ENCODE data around the gene NECTIN1.
A peak's percentile ranks its signal among the peaks of the same experiment; 100 is the strongest.

The NECTIN1 gene

GRCh38 chr11:119668676-119669075, 60.3 kb downstream of the NECTIN1 start:
- DNase-seq = no peak

- peak; percentile 89 for DNase-seq
Observed at GRCh38 chr11:119666463-119667131, 62.4 kb downstream of the NECTIN1 start.

- DNase-seq = no peak
Observed at GRCh38 chr11:119666061-119666460, 62.9 kb downstream of the NECTIN1 start.

- DNase-seq = no peak
Observed at GRCh38 chr11:119664701-119665420, 64.1 kb downstream of the NECTIN1 start.

GRCh38 chr11:119664063-119664572, 64.9 kb downstream of the NECTIN1 start:
- DNase-seq = peak; percentile 66

GRCh38 chr11:119663279-119663678, 65.7 kb downstream of the NECTIN1 start:
- peak; percentile 44 for DNase-seq

GRCh38 chr11:119661226-119661625, 67.8 kb downstream of the NECTIN1 start:
- no peak for DNase-seq

- DNase-seq = peak; percentile 62
Observed at GRCh38 chr11:119659971-119660723, 68.9 kb downstream of the NECTIN1 start.

- no peak for DNase-seq
Observed at GRCh38 chr11:119652907-119653659, 75.9 kb downstream of the NECTIN1 start.

- DNase-seq = no peak
Observed at GRCh38 chr11:119651802-119652584, 77.0 kb downstream of the NECTIN1 start.

- no peak for DNase-seq
Observed at GRCh38 chr11:119650251-119650650, 78.7 kb downstream of the NECTIN1 start.

GRCh38 chr11:119647254-119647653, 81.7 kb downstream of the NECTIN1 start:
- no peak for DNase-seq

GRCh38 chr11:119645018-119645417, 84.0 kb downstream of the NECTIN1 start:
- DNase-seq = no peak

- DNase-seq = no peak
Observed at GRCh38 chr11:119644502-119644901, 84.5 kb downstream of the NECTIN1 start.

GRCh38 chr11:119643876-119644225, 85.1 kb downstream of the NECTIN1 start:
- no peak for DNase-seq

GRCh38 chr11:119643212-119643875, 85.7 kb downstream of the NECTIN1 start:
- DNase-seq = peak; percentile 27

- no peak for DNase-seq
Observed at GRCh38 chr11:119641983-119642745, 86.8 kb downstream of the NECTIN1 start.

GRCh38 chr11:119640541-119640940, 88.5 kb downstream of the NECTIN1 start:
- DNase-seq = no peak

- no peak for DNase-seq
Observed at GRCh38 chr11:119639642-119640205, 89.3 kb downstream of the NECTIN1 start.

- DNase-seq = no peak
Observed at GRCh38 chr11:119638851-119639250, 90.1 kb downstream of the NECTIN1 start.
